ENCODE results near the gene TANGO2.

TANGO2 gene

DNA sequence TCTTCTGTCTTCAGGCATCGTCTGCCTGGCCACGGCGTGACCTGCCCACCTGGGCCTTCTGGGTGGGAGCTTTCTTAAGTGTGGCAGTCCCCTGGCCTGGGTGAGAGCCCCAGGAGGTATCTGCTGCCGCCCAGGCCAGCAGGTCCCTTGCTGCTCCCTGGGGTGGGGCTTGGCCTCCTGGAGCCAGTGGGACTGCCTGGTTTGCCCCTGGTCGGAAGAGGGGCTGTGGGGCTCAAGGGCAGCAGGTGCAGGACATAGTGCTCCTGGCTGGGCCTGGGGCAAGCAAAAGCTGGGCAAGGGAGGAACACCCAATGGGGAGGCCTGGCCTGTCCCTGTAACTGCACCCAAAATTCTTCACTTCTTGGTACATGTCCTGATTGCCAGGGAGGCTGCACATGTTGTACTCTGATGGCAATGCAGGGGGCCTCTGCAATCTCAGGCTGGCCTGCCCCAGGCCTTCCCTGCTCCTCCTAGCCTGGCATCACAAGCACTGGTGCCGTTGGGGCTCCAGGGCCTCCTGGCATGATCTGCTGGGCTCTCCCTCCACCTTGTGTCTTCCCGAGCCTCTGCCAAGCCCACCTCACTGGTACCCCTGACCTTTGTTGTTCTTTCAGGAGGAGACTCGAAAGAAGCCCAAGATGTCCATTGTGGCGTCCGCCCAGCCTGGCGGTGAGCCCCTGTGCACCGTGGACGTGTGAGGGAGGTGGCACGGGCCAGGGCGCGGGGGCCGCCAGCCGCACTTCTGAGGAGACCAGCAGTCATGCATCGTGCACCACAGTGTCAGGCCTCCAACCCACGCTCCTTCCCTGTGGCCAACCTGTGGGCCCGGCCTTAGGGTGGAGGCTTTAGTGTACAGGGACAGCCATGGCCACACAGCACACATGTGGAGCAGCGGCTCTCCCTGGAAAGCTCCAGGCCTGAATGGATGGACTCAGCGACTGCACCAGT, 88.8 kb downstream of the TANGO2 start:
- no peak for DNase-seq

DNA sequence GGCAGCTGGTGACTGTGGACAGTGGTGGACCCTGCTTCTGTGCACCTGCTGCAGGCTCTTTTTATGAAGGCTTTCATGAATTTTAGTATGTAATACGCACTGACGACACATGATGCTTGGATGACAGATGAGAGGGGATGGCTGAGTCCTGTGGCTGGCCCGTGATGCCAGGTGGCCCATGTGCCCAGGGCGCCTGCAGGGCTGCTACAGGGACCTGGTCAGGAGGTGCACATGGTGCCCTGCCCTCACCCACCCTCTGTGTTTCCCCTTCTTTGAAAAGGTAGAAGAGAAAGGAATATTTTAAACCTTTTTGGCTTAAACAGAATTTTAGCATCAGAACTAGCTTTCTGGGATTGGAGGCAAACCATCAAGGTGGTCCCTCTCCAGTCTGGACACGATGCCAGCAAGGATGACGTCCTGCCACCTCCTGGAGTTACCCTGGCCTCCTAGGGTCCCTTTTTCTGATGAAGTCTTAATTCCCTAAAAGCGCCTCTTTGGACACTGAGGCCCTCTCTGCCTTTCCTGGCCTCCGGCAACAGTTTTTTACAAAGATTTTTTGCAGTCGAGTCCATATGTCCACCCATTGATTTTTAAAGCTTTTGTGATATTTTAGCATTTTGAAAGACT, 89.6 kb downstream of the TANGO2 start:
- no peak for DNase-seq

DNA sequence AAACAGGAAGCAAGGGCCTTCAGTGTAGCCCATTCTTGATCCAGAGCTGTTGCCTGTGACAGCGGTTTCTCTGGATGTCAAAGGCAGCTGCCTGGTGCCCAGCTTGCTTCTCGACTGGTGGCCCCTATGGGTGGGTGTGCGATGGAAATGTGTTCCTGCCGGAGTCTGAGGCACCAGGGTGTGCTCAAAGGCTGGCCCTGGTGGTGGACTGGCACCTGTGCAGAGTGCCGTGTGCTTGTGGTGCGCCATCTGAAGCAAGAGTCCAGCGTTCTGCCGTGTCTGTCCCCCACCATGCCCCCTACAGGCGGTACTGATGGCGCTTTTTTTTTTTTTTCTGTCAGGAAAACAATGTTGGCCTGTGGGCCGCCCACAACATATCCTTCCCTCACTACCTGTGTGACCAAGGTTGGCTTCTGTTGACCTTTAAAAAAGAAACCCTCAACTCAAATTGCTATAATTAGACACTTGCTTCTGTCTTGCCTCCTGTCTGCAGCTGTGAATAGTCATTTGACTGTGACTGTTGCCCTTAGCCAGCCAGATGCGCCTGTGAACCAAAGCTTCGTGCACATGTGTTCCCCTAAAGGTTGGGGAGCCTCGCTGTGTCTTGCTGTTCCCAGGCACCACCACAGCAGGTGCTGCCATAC, 90.3 kb downstream of the TANGO2 start:
- DNase-seq: no peak

DNA sequence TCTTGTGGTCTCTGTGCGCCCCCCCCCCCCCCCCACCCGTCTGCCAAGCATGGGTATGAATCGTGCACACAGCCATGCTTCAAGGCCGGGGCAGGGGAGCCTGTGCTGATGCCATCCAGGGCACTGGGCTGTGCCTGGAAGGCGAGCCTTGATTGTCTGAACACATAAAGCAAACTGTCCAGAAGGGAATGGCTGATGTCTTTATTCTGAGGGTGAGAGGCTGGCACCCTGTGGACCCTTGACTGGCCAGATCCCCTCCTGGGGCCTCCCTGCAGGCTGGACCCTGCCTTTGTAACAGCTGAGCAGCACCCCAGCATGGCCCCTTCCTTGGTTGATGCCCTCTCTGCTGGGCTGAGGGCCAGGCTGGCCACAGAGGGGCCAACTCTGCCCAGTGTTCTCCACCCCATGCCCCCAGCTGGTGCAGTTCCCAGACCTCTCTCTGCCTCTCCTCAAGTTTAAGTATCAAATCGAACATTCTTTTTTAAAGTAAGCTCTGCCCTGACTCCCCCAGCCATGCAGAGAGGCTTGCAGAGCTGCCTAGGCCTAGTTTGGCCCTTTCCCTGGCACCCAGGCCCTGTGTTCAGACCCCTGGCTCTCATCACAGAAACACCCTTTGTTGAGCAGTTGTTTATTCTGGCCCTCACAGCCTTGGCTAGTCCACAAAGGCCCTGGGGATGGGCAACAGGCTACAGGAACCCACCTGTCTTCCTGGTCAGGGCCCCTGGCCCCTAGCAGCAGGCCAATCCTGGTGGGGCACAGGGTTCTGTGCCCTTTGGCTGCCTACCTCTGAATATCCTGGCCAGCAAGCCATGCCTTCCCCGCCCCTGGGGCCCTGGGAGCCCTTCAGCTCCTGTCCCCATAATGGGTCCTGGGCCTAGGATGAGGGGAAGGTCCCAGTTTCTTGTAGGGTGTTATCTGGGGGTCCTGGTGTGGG, 91.0 kb downstream of the TANGO2 start:
- no peak for DNase-seq

DNA sequence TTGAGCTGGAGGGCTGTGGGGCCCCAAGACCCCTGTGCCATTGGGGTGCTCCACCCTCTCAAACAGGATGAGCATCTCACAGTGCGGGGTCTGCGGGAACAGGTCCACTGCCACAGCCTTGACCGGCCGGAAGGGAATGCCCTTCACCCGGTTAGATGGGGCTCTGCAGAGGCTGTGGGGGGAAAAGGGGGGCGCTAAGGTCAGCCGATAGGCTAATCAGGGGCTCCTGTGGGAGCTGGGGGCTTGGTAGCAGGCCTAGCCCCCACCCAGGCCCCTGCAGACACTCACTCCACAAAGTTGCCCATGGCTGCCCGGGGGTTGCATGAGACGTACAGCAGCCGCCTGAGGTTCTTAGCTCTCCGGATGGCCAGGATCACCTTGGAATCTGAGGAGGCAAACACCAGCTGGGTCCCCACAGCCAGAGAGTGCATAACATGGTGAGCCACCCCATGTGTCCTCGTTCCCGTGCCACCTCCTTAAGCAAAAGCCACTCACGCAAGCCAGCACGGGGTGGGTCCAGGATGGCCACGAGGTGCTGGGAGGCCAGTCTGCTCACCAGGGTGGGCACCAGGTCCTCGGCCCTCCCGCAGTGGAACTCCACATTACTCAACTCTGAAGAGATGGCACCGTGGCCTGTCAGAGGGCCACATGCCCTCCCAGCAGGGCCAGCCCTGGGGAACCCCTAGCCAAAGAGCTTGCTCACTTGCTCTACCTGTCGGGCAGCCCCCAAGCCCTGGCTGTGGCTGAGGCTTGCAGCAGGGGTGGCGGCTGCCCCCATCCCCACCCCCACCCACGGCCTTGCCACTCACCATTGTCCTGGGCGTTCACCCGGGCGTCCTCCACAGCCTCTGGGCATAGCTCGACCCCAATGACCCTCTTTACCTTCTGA, 92.0 kb downstream of the TANGO2 start:
- DNase-seq: no peak

DNA sequence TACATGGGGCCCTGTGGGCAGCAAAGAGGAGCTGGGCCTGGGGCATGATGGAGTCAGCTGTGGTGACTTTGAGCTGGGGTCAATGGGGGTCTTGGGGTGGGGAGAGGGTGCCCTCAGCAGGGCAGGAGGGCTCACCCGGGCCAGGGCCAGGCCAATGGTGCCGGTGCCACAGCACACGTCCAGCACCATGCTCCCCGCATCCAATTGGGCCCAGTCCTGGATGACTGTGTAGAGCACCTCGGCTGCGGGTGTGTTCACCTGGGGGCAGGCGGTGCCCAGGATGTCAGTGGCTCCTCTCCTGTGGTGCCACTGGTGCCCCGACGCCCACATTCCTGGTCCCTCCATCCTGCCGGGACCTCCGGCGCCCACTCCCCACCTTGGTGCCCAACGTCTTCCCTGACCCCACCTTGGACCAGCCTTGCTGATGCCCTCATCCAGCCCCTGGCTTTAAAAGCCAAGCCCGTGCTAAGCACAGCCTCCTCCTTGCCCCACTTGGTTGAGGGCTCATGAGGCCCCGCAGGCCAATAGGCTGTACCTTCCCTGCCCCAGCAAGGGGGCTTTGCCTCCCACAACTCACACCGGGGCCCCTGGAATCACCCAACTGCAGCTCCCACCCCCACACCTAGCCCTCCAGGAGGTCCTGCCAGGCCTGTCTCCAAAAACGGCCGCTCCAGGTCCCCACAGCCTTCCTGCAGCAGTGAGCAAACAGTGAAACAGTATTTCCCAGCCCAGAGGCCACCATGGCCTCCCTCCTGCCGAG, 92.8 kb downstream of the TANGO2 start:
- DNase-seq: no peak

DNA sequence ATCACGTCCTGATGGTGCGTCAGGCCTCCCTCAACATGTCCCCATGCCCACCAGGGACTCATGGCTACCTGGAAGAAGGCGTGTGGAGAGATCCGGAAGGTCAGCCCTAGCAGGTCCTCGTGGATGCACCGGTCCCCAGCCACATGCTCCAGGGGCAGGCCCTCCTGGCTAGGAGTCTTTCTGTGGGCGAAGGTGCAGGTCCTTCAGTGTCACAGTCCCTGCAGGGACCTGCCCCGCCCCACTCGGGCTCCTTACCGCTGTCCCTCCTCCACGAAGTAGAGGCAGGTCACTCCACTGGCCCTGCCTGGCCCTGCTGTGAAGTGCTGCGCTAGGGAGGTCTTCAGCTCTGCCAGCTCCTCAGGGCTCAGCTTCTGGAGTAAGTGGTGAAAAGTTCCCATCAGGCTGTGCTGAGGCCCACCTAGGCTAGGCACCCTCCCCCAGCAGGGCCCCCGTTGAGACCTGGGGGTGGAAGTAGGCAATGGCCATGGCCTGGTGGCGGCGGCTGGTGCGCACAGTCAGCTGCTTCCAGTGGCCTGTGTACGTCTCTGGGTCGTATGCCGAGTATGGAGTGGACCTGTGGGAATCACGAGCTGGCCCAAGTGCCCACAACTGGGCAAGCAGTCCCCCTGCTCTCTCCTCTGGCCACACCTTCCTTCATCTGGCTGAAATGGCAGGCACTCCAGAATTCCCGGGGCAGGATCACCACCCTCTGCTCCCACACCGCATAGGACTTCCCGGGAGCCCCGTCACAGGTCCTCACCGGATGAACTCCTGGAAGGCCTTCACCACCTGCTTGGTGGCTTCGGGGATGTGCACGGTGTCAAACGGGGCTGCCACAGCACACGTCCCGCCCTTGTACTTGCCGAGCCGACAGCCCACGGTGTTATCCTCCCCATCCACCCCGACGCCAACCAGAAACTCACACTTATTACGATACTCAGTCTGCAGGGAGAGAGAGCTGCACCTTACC, 93.9 kb downstream of the TANGO2 start:
- DNase-seq: no peak

GRCh38 chr22:20115691-20116375, 94.9 kb downstream of the TANGO2 start, which contains the start of gene RANBP1:
RANBP1 (plus strand) TSS chr22:20116104; CDS start chr22:20116185, 81 bp downstream.
- no peak for DNase-seq

GRCh38 chr22:20116376-20116950, 95.6 kb downstream of the TANGO2 start:
- no peak for DNase-seq

All from cortex of kidney (tissue), 1 donor.